ENCODE measurements around the gene EVI5L. TPM values are rescaled to one million over a fixed set of nuclear protein-coding genes. Genes with fewer than 3 reads are reported as not detected.

Gene EVI5L
- total RNA-seq, 1 donor from 2014 or later: 17.2 TPM

- Histone ChIP-seq H3K4me3 (no peak overlapping the region), H3K36me3 (no peaks in the 10 kb centered on the region), H3K27me3 (no peaks in the 10 kb centered on the region), H3K9me3 (no peaks in the 10 kb centered on the region), H3K4me1 (peaks cover 21% of the 10 kb centered on the region), H3K27ac (no peak overlapping the region)
- no peak for DNase-seq (ENCODE audit: extremely low spot score in 2 of 2)
- no peak for TF ChIP-seq POLR2AphosphoS5 (IDR thresholded peaks at IDR 0.05; ENCODE audit: insufficient read depth in 1 of 2, low read depth in 1 of 2)
- TF ChIP-seq POLR2A (IDR thresholded peaks at IDR 0.05): no peak
- intact Hi-C loops (cut with DNase I): no loop called here
Measured at GRCh38 chr19:7864690-7865074, 34.7 kb downstream of the EVI5L start.

DNA sequence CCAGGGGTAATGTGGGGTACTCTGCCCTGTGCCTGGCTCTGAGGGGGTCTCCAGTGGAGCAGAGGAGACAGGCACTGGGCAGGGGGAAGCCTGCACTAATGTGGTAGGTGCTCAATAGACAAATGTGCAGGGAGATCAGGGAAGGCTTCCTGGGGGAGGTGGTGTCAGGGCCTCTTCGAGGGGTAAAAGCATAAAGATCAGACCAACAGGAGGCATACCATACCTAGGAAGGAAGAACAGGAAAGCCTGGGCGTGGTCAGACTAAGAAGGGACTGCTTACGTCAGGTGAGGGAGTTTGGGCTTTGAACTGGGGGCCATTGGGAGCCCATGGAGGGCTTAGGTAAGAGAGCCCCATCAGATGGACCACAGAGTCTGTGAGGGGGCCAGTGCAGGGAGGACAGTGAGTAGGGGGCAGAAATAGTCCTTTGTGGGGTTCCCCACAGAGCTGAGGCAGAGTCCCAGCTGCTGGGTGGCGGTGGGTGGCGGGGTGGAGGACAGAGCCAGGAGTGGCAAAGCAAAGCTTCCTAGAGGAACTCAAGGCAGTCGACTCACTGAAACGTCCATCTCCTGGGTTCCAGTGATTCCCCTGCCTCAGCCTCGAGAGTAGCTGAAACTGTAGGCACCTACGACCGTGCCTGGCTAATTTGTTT lies 35.4 kb downstream of the EVI5L start:
- DNase-seq (ENCODE audit: extremely low spot score in 2 of 2): no peak
- Histone ChIP-seq H3K4me1 (peaks cover 27% of the 10 kb centered on the region), H3K27me3 (no peaks in the 10 kb centered on the region), H3K9me3 (no peaks in the 10 kb centered on the region), H3K36me3 (no peaks in the 10 kb centered on the region), H3K4me3 (no peak overlapping the region), H3K27ac (no peak overlapping the region)
- TF ChIP-seq POLR2AphosphoS5 (IDR thresholded peaks at IDR 0.05; ENCODE audit: insufficient read depth in 1 of 2, low read depth in 1 of 2) (no peak), POLR2A (IDR thresholded peaks at IDR 0.05) (no peak)
- TF ChIP-seq, protein P1, sequence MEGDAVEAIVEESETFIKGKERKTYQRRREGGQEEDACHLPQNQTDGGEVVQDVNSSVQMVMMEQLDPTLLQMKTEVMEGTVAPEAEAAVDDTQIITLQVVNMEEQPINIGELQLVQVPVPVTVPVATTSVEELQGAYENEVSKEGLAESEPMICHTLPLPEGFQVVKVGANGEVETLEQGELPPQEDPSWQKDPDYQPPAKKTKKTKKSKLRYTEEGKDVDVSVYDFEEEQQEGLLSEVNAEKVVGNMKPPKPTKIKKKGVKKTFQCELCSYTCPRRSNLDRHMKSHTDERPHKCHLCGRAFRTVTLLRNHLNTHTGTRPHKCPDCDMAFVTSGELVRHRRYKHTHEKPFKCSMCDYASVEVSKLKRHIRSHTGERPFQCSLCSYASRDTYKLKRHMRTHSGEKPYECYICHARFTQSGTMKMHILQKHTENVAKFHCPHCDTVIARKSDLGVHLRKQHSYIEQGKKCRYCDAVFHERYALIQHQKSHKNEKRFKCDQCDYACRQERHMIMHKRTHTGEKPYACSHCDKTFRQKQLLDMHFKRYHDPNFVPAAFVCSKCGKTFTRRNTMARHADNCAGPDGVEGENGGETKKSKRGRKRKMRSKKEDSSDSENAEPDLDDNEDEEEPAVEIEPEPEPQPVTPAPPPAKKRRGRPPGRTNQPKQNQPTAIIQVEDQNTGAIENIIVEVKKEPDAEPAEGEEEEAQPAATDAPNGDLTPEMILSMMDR (IDR thresholded peaks at IDR 0.05): no peak
- intact Hi-C loops (cut with DNase I): no loop called here

DNA sequence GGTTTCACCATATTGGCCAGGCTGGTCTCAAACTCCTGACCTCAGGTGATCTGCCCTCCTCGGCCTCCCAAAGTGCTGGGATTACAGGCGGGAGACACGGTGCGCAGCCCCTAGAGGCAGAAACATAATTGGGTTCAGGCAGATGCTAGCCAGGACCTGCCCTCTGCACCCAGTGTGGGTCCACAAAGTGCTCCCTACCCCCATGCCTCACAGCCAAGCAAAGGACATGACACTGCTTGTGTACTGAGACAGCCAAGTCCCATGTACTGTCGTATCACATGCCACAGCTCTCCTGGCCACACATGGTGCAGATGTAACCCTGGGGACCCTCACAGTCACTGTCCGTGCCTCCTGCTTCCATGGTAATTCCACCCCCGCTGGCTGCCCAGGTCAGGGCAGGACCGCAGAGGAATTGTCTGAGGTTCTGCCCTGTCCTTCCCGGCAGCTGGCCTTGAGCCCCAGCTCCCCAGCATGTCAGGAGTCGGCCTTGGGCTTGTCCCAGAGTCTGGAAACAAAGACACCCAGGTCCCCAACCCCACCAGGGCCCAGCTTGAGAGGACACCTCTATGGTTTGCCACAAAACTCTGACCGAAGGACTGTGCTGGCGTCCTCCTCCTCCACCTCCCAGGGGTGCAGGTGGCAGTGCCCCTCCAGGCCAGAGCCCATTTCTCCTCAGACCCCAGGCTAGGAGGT lies 36.5 kb downstream of the EVI5L start:
- no peak for DNase-seq (ENCODE audit: extremely low spot score in 2 of 2)
- H3K36me3 ChIP-seq: no peaks in the 10 kb centered on the region
- H3K27me3 ChIP-seq: no peaks in the 10 kb centered on the region
- H3K4me1 ChIP-seq: peaks cover 39% of the 10 kb centered on the region
- intact Hi-C loops (cut with DNase I): no loop called here
- TF ChIP-seq POLR2A (IDR thresholded peaks at IDR 0.05) (no peak), POLR2AphosphoS5 (IDR thresholded peaks at IDR 0.05; ENCODE audit: insufficient read depth in 1 of 2, low read depth in 1 of 2) (no peak)
- TF ChIP-seq, protein P1 (IDR thresholded peaks at IDR 0.05): no peak
- no peak overlapping the region for H3K4me3 ChIP-seq
- no peaks in the 10 kb centered on the region for H3K9me3 ChIP-seq
- H3K27ac ChIP-seq: no peak overlapping the region

DNA sequence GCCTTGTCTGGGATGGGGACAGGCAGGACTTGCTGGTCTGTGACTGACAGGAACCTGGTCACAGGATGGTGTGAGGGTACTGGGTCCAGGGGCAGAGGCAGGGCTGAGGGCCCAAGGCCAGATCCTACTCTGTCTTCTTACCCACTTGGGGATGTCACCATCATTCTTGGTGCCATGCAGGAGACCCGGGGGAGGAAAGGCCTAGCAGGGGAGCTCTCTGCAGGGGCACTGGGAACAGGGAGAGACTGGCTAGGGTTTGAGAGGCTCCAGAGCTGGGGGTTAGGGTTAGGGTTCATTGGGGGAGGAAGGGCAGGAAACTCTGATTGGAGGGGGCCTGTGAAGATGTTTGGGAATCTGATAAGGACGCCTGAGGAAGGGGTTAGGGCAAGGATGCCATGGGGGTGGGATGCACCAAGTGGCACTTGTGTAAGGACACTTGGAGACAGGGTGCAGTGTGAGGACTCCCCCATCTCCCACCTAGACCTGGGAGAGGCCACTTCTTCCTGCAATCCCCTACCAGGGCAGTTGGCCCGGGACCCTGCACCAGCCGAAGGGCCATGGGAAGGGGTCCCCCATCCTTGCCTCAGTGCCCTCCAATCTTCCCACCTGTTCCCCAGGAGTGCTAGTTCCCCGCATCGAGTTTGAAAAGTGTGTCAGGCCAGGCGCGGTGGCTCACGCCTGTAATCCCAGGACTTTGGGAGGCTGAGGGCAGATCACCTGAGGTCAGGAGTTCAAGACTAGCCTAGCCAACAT lies 37.2 kb downstream of the EVI5L start:
- TF ChIP-seq, protein P1 (IDR thresholded peaks at IDR 0.05): no peak
- no peak for TF ChIP-seq POLR2A (IDR thresholded peaks at IDR 0.05)
- no peak for TF ChIP-seq POLR2AphosphoS5 (IDR thresholded peaks at IDR 0.05; ENCODE audit: insufficient read depth in 1 of 2, low read depth in 1 of 2)
- Histone ChIP-seq H3K36me3 (no peaks in the 10 kb centered on the region), H3K4me3 (no peak overlapping the region), H3K4me1 (peaks cover 40% of the 10 kb centered on the region), H3K27ac (no peak overlapping the region), H3K27me3 (no peaks in the 10 kb centered on the region), H3K9me3 (no peaks in the 10 kb centered on the region)
- intact Hi-C loops (cut with DNase I): no loop called here
- no peak for DNase-seq (ENCODE audit: extremely low spot score in 2 of 2)

DNA sequence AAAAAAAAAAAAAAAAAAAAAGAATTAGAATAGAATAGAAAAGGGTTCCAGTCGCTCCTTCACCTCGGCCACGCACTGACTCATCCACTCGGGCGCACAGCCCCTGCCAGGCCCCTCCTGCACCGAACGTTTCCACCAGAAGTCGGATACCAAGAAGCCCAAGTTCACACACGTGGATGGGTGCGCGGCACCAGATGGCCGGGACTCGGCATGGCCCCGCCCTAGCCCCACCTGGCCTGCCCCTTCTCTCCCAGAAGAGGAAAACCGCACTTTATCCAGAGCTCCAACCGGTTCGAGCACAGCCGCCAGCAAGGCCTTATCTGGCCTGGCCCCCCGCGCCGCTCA lies 38.3 kb downstream of the EVI5L start:
- Histone ChIP-seq H3K27ac (no peak overlapping the region), H3K4me3 (peak overlapping the region; percentile 44 to 47), H3K36me3 (no peaks in the 10 kb centered on the region), H3K4me1 (peaks cover 46% of the 10 kb centered on the region), H3K27me3 (no peaks in the 10 kb centered on the region), H3K9me3 (no peaks in the 10 kb centered on the region)
- DNase-seq (ENCODE audit: extremely low spot score in 2 of 2): no peak
- TF ChIP-seq, protein P1 (IDR thresholded peaks at IDR 0.05): no peak
- TF ChIP-seq POLR2A (IDR thresholded peaks at IDR 0.05) (no peak), POLR2AphosphoS5 (IDR thresholded peaks at IDR 0.05; ENCODE audit: insufficient read depth in 1 of 2, low read depth in 1 of 2) (no peak)
- intact Hi-C loops (cut with DNase I): no loop called here
